GOT3 (cell line): ENCODE data around the gene KRT20.
"Not testable (repeated sequence)": the region's sequence is repeated elsewhere in the genome, so short reads cannot be mapped to it uniquely, and the experiment has no call there.

Experiments
- DNase-seq: peaks from one replicate; lab custom pipeline; 2025; ENCODE audit warnings: mixed read lengths; lab: John Stamatoyannopoulos, UW

KRT20 gene

GRCh38 chr17:40884708-40885512 is at the start of gene KRT20:
Gene KRT20 (minus strand): TSS chr17:40885242. CDS start chr17:40885185, 57 bp downstream.
- no peak for DNase-seq

GRCh38 chr17:40932608-40933007 is 47.6 kb upstream of the KRT20 start:
- DNase-seq: no peak

GRCh38 chr17:40931311-40931710 is 46.3 kb upstream of the KRT20 start:
- no peak for DNase-seq

DNA sequence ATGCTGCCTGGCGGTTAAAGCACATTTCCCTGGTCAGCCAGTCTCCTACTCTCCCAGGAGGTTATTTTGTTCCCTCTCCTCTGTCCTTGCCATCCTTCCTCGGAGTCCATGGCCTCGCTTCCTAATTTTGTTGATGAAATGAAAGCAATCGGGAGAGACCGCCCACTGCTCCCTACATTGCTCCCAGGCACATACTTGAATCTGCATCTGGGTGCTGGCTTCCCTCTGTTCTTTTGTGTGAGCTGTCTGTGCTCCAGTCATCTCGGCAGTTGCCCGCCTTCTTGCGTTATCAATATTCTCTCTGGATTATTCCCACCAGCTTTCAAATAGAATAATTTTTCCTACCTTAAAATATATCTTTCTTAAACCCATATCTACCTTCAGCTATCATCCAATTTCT is 41.3 kb upstream of the KRT20 start:
- no peak for DNase-seq

- no peak for DNase-seq
Observed at GRCh38 chr17:40922239-40922638, 37.2 kb upstream of the KRT20 start.

GRCh38 chr17:40921026-40921425 is 36.0 kb upstream of the KRT20 start:
- no peak for DNase-seq

- DNase-seq: not testable (repeated sequence)
Observed at GRCh38 chr17:40917116-40917515, 32.1 kb upstream of the KRT20 start.

DNA sequence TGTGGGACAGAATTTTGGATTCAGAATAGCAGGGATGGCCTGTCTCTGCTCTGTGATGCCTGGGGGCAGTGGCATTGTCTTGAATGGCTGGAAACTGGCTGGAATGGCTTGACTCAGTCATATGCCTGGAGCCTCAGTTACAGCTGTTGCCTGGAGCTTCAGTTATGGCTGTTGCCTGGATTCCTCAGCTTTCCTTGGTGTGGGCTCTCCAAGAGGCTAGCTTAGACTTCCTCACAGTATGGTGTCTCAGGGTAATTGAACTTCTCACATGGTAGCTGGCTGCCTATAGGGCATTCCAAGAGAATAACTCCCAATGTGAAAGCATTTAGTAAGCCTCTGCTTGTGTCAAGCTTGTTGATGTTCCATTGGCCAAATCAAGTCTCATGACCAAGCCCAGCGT is 31.3 kb upstream of the KRT20 start:
- DNase-seq: no peak

- DNase-seq: no peak
Observed at GRCh38 chr17:40915721-40916256, 30.7 kb upstream of the KRT20 start.

DNA sequence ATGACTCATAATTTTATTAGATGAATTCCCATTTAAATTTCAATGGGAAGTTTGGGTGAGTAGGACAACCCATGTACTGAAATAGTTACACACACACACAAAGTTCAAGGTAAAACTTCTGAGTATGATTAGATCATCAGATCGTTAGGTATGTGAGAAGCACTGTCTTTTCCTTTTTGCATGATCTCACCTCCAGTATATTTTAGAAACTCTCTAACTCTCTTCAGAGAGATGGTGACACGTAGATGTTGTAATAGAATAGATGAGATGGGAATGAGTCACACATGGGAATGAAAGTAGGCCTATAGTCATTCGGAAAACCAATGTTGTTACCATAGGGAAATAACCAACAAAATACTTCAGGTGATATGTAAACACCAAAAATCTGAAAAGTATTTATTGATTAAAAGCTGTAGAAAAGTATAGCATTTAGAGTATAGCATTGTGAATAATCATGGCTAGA is 30.2 kb upstream of the KRT20 start:
- no peak for DNase-seq

DNA sequence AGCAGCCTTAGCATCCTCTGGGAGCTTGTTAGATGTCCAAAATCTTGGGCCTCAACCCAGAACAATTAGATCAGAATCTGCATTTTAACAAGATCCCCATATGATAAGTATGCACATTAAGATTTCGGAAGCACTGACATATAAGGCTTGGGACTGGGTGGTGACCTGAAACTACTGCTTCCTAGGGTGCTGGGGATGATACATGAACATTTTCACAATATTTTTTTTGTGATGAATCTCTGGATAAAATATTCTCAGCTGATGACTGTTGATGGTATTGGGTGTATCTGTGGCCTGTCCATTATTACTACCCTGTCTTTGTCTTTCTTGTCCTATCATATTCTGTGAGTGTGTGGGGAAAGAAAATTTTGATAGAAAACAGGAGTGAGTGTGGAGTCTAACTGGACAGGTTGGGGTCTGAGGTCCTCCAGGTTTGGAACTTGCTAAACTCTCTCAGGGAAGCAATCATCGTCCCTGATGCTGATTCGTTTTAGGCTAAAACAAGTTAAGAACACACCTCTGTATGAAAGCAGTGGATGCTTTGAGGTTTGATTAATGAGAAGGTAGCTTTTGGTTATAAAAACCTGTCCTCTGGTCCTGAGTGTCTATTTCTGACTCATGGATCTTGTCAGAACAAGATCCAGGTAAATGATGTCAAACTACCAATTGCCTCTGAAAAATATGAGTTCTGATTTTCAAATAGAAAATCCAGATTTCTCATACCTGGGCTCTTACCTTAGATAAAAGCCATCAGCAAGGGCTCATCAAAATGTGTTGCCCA is 29.2 kb upstream of the KRT20 start:
- DNase-seq: no peak

- no peak for DNase-seq
Observed at GRCh38 chr17:40912486-40913210, 27.6 kb upstream of the KRT20 start.

DNA sequence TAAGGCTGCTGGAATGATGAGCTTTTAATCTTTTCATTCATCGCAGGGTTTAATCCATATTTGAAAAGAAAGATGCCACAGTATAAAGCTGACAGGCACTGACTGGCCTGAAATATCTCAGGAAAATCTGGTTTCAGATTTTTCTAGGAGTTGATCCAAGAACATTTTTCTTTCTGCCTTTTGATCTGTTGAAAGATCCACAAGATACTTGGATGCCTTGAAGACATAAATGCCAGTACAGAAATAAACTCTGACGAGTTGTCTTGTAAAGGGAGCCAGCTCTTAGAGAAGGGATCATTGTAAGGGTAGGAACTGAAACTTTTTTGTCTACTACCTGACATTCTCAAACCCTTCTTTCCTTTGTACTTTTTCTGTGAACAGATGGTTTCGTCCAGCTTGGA is 25.4 kb upstream of the KRT20 start:
- DNase-seq: no peak

DNA sequence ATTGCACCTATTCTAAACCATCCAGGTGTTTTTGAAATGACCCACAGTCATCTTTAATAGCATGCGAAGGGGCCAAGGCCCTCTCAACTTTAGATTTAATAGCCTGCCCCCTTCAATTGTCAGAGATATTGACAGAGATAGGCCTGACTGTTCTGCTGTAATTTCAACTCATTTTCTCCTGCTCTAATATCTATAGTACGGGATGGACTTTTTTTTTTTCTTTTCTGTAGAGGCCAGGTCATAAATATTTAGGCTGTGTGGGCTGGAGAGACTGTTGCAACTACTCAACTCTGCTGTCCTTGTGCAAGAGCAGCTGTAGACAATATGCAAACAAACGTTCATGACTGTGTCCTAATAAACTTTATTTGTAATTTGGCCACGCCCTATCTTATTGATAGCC is 24.7 kb upstream of the KRT20 start:
- DNase-seq: no peak

DNA sequence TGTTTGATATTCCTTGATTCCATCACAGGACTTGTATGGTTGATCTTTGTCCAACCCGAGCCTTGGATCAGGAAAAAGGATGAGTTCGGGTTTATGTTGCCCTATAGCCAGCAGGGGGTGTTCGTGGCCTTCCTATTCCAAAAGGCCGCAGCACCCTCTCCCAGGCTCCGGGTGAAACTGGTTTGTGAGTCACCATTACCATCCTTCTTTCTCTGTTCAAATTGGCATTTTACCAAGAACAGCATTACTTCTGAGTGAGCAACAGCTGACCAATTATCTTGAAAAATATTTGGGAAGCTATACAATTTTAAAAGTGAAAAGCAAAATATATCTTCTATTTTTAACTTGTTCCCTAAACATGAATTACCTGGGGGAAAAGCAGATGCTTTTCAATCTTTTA is 24.3 kb upstream of the KRT20 start:
- DNase-seq: no peak

GRCh38 chr17:40906613-40907012 is 21.6 kb upstream of the KRT20 start:
- DNase-seq: no peak

- no peak for DNase-seq
Observed at GRCh38 chr17:40905370-40905769, 20.3 kb upstream of the KRT20 start.

DNA sequence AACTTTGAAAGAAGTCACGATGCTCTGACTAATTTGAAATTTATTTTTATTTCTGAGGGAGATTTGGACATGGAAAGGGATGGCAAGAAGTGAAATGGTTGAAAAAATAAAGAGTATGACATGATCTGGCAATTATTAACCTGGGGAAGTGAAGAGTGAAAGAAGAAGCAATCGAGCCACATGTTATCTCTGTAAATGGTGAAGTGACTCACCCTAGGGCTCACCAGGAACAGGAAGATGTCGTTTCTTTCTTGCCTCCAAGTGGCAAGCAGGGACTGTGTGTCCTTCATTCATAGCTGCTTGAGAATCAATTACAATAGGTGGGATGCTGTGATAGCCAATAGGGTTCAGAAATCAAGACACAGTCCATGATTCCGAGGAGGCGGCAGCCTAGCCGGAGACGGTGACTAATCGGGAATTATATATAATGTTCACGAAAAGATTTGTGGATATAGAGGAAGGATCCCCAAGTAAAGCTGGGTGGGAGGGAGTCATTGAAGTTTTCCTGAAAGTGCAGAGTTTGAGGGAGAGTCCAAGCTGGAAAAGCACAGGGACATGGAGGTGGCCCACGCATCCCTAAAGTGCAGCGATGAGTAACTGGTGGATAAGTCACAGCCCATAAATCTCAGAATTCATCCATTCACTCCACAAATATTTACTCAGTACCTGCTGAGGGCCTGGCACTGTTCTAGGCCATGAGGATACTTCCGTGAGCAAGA is 18.2 kb upstream of the KRT20 start:
- no peak for DNase-seq

DNA sequence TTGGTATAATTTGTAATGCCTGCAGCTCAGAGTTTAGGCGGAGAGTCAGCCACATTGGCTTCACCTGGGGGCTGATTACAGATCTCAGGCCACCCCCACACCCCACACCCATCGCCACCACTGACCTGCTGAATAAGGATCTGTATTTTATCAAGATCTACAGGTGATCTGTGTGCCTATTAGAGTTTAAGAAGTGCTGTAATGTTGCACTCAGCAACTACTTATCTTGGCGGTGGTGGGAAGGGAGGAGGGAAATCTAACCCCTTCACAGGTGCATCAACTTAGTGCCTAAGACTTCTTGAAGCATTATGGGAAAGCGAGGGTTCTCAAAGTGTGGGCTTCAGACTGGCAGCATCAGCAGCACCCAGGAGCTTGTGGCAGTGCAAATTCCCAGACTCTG is 17.5 kb upstream of the KRT20 start:
- no peak for DNase-seq

- DNase-seq: no peak
Observed at GRCh38 chr17:40901981-40902474, 17.0 kb upstream of the KRT20 start.

GRCh38 chr17:40900809-40901356 is 15.8 kb upstream of the KRT20 start:
- DNase-seq: no peak
